Measurements from ENCODE around the gene PRKCI.
"Not testable (repeated sequence)": the region's sequence is repeated elsewhere in the genome, so short reads cannot be mapped to it uniquely, and the experiment has no call there.

Gene PRKCI

DNA sequence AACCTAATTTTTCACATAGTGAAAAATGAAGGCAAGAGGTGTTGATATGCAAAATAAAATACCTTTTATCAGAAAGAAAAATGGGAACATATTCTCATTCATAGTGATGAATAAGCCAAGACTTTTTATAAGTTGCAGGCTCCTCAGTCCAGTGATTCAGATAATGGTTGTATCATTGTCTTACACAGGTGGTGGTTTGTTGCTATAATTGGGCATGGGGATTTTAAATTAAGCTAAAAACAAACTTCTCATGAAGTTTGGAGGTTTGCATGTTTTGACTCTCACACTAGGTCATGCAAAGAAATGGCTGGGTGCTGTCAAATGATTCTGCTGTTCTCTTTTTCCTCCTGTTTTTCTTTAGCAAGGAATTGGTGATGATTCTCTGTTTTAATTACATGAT lies 74.5 kb downstream of the PRKCI start:
- DNase-seq: no peak

DNA sequence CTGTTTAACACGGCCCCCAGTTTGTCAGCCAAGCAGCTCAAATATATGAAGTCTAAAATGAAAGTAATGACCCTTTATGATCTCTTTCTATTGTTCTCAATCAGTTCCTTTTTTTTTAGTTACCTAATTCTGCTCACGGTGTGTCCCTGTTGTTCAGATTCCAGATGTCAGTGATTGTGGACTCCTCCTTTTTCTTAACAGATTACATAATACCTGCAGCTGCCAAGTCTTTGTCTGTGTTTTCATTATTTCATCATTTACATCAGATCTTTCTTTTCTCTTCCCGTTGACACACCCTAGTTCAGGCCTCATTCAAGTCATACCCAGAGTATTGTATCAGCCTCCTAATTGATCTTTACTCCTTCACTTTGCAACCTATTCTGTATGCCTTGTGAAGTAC lies 79.2 kb downstream of the PRKCI start:
- no peak for DNase-seq

DNA sequence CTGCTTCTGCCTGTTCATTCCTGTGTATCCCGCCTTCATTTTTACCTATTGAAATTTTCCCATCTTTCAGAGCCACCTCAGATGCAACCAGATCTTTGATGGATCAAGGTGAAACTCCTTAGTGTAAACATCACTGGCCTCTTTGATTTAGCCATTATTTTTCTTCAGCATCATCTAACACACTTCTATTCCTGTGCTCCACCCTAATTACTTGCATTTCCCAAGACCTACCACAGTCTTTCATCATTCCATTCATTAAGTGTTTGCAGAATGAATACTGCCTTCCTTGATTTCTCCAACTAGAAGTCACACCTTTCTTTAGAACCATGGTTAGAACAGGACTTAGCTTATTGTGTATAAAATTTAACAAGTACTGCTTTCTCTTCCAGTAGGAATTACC lies 79.8 kb downstream of the PRKCI start:
- DNase-seq: no peak

DNA sequence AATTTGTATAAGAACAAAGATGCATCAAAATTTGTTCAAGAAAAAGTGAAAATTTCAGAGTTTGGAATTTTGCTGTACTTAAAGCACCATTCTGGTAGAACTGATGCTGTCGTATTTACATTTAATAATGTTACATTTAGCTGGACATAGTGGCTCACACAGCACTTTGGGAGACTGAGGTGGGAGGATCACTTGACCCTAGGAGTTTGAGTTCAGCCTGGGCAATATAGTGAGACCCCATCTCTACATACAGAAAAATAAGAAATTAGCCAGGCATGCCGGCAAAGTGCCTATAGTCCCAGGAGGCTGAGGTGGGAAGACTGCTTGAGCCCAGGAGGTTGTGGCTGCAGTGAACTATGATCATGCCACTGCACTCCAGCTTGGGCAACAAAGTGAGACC lies 83.8 kb downstream of the PRKCI start:
- DNase-seq: no peak

DNA sequence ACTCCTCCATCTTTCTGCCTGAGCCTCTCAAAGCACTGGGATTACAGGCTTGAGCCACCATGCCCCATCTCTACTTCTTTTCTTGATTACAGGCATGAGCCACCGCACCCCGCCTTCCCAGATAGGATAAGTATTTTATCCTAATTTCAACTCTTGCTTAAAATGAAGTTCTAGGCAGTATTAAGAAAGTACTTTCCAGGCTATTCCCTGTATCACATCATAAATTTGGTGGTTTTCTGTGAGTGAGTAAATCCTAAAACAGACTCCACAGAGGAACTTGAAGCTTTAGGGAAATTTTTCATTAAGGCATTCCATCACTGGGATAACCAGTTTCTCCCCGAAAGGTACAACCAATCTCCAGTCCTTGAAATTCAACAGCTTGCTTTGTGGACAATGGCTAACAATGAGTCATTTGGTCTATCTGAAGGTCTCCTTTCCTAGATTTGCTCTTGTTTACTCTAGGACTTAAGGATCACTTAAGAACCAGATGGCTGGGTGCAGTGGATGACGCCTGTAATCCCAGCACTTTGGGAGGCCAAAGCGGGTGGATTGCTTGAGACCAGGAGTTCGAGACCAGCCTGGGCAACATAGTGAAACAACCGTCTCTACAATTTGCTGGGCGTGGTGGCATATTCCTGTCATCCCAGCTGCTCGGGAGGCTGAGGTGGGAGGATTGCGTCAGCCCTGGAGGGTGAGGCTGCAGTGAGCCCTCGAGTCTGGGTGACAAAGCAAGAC lies 85.6 kb downstream of the PRKCI start:
- no peak for DNase-seq

DNA sequence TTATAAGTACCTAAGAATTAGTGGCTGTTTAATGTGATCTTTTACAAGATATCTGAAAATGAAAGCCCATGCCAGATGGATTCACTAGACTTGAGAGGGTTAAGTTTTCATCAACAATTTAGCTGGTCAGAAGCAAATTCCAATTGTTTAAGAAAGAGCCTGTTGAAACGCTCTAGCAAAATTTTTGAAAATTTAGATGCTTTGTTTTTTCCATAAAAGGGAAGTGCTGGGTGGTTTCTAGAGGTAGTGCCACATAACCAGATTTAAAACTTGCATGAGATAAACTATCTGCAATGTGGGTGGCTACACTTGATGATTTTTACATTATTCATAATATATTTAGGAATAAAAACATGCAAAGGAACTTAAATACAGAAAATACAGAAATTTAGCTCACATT lies 86.8 kb downstream of the PRKCI start:
- no peak for DNase-seq

DNA sequence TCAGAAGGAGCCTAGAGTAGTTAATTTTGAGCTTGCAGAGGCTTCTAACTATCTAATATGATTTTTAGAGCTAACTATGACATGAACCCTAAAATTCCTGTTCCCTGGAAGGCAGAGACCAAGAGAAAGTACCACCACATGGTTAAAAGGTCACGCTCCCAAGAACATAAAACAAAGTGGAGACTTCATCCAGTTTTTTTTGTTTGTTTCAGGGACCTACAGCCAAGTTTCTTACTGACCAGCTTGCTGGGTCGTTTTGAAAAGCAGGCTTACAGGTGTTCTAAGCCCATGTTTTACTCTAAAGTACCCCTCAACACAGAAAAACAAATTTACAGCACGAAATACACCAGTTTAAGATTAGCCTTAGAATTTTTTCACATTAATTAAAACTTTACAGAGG lies 95.7 kb downstream of the PRKCI start:
- no peak for DNase-seq

DNA sequence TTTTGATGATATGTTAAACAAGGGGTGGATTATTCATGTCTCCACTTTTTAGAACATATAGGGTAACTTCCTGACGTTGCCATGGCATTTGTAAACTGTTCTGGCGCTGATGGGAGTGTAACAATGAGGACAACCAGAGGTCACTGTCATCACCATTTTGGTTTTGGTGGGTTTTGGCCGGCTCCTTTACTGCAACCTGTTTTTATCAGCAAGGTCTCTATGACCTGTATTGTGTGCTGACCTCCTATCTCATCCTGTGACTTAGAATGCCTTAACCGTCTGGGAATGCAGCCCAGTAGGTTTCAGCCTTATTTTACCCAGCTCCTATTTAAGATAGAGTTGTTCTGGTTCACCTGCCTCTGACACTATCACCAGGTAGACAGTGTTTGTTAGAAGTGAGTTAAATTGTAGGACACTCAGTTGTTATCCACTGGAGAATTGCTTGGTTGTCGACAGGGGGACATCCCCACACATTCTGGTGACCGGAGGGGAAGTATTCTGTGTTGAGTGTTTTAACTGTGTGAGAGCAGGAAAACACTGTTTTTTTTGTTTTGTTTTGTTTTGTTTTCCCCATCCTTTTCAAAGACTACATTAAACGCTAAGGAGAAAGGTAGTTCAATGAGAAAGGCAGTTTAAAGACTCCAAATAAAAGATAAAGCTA lies 98.4 kb downstream of the PRKCI start:
- DNase-seq: no peak

DNA sequence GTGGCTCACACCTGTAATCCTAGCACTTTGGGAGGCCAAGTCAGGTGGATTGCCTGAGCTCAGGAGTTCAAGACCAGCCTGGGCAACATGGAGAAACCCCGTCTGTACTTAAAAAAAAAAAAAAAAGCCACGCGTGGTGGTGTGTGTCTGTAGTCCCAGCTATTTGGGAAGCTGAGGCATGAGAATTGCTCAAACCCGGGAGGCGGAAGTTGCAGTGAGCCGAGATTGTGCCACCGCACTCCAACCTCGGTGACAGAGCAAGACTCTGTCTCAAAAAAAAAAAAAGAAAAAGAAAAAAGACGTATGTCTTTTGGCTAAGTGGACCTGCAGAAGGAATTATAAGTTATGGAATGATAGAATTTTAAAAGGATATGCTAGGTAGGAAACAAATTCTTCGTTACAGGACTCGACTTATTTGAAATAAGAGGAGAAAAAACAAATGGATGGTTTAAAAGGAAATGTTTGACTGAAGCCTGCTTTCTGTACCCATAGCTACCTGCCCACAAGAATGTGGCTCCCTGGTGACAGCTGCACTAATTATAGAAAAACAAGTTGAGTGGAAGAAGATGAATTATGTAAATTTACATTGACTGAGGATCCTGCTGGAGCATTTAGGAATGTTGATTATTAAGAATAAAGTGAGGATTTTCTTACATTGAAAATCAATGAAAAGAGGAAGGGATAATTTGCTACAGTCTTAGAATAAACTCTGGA lies 99.3 kb downstream of the PRKCI start:
- DNase-seq: no peak

DNA sequence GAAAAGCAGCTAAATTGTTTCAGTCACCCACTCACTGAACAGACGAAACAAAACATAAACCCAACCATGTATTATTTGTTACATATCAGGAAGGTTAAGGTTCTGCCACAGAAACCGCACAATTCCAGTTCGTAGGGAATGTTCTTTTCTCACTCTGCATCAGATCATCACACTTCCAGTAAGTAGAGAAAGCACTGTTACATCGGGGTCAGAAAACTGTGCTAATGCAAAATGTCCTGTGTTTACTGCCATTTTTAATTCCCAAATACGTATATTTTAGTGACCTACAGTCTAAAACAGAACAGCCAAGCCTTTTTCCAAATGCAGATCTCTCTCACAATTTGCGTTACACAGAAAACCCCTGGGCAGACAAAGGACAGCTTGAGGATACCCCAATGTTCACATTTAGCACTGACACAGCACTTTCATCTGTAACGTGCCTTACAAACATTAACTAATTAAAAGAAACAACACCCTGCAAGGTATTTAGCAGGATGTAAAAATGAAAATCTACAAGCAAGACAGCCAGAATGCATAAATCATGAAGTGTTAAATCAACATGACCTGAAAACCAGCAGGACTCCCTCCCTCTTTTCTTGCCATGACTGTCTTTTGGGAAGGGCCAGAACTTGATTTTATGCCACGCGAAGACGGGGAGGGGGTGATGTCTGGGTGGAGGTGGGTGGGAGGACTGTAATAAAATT lies 100.5 kb downstream of the PRKCI start:
- DNase-seq: no peak

DNA sequence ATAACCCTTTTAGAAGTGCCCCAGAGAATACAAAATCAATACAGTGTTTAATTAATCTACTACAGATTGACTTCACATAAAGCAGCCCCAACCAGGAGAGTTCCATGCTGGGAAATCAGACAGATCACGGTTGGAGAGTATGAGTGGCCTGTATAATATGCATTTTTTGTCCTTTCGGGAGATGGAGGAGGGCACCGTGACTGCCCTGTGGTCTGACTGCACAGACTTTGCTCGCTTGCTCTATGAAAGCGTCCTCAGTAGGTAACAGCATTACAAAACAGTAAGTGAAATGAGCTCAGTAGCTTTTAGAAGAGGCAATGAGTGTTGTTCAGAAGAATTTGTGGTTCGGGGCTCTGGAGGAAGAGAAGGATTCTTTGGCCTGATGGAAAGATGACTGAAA lies 101.1 kb downstream of the PRKCI start:
- no peak for DNase-seq

DNA sequence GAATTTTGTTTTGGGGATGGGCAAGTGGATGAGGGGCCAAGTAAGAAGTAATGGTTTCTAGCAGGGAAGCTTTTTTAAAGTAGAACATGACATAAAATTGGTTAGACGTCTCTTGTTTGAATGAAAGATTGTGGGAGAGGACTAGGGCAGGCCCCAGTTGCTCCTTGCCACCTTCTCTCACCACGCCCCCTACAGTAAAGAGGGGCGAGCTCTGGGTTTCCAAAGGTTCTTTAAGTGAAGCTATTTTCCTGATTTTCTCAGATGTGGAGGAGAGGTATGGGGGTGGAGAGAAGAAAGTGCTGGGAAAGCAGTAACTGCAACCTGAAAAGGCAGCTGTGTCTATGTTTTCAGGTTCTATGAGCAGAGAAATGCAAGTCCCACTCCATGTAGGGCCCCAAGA lies 102.7 kb downstream of the PRKCI start:
- DNase-seq: no peak

DNA sequence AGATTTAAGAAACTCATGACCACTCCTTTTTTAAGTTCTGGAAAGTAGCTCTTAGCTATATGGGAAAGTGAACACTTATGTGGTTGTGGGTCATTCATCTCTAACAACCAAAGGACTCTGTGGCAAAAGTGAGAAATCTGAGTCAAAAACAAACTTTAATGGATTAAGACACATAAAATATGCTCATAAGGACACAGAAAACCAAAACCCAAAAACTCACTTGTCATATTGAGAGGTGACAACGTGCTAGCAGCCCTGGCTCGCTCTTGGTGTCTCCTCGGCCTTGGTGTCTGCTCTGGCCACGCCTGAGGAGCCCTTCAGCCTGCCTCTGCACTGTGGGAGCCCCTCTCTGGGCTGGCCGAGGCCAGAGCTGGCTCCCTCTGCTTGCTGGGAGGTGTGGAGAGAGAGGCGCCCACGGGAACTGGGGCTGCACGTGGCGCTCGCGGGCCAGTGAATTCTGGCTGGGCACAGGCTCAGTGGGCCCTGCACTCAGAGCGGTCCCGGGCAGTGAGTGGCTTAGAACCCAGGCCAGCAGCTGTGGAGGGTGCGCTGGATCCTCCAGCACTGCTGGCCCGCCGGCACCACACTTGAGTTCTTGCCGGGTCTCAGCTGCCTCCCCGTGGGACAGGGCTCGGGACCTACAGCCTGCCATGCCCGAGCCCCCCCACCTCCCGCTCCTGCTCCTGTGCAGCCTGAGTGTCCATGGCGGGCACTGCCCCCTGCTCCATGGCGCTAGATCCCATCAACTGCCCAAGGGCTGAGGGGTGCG lies 105.0 kb downstream of the PRKCI start:
- no peak for DNase-seq

DNA sequence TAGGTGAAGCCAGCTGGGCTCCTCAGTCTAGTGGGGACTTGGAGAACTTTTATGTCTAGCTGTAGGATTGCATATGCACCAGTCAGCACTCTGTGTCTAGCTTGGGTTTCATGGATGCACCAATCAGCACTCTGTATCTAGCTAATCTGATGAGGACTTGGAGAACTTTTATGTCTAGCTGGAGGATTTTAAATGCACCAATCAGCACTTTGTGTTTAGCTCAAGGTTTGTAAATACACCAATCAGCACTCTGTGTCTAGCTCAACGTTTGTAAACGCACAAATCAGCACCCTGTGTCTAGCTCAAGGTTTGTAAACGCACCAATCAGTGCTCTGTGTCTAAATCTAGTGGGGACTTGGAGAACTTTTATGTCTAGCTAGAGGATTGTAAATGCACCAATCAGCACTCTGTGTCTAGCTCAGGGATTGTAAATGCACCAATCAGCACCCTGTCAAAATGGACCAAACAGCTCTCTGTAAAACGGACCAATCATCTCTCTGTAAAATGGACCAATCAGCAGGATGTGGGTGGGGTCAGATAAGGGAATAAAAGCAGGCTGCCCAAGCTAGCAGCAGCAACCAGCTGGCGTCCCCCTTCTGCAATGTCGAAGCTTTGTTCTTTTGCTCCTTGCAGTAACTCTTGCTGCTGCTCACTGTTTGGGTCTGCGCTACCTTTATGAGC lies 105.8 kb downstream of the PRKCI start:
- DNase-seq: not testable (repeated sequence)

DNA sequence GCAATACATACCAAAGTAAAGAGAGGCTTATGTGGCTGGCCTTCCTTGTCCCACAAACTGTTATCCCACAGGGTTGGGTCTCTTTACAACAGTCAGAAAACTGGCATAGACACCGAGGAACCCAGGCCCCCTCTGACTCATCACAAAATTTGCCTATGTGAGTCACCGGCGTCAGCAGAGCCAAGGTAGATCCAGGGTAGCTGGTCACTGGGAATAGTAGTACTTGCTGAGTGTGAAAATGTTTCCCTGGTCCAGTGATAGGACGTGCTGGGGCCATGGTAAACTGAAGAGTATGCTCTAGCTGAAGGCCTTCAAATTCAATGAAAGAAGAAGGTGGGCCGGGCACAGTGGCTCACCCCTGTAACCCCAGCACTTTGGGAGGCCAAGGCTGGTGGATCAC lies 108.1 kb downstream of the PRKCI start:
- DNase-seq: no peak

DNA sequence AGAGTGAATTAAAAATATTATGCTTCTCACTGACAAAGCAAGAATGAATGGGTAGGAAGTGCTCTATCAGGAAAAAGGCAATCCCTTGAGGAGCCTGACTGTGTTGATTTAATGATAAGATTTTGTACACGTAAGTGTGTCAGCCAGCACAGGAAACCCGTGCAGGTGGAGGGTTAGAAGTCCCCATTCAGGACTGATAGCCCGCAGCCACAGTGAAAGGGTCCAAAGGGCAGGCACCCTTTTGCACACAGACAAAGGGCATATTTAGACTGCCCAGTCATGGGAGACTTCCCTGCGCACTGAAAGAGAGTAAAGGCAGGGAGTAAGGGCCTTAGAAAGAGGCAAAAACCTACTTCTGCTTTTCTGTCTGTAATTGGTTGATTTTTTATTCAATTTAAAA lies 108.9 kb downstream of the PRKCI start:
- DNase-seq: no peak

DNA sequence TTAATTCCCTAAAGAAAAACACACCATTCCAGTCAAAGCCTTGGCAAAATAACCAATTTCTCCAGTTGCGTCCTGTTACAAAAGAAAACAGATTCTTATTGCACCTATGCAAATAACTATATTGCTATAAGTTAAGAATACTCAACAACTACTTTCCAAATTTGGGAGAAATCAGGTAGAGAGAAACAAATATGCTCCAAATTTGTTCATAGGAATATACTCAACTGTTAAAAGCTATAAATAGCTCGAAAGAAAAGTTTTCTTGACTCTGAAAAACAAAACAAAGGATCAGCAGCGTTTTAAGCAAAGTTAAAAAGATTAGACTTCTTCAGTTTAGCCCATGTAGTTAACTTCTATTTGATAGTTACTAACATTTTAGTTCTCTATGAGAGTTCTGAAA lies 115.2 kb downstream of the PRKCI start:
- DNase-seq: no peak

DNA sequence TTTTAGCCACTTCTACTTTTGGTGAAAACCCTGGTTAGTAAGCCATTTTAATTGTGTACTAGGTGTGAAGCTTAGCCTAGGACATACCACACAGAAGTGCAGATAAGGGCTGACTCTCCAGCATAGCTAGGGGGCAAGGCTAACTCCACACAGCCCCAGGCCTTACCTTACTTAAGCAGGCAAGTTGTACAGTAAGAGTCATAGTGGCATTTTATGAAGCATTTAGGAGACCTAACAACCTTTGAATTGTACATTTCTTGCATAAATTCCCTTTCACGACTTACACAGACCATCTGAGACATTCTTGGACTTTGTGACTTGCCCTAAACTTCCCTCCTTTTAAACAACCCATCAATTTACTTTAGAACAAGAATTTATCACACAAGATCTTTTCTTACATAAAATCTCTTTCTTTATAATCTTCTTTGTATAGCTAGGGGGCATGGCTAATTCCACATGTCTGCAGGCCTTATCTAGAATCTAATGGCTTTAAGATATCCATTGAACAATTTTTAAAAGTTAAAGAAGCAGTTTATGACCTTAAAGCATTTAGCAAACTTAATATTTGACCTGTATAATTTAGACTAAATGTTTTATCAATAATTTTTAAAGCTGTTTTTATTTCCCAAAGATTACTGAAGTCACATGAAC lies 116.6 kb downstream of the PRKCI start:
- no peak for DNase-seq

DNA sequence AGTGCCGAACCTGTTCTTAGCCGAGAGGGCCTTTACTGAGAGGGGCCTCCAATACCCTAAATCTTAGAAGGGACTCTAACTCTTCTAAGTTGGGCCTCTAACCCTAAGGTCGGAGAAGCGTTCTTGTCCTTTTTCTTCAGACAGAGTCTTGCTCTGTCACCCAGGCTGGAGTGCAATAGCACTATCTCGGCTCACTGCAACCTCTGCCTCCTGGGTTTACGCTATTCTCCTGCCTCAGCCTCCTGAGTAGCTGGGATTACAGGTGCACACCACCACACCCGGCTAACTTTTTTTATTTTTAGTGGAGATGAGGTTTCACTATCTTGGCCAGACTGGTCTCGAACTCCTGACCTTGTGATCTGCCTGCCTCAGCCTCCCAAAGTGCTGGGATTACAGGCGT lies 120.0 kb downstream of the PRKCI start:
- DNase-seq: not testable (repeated sequence)

DNA sequence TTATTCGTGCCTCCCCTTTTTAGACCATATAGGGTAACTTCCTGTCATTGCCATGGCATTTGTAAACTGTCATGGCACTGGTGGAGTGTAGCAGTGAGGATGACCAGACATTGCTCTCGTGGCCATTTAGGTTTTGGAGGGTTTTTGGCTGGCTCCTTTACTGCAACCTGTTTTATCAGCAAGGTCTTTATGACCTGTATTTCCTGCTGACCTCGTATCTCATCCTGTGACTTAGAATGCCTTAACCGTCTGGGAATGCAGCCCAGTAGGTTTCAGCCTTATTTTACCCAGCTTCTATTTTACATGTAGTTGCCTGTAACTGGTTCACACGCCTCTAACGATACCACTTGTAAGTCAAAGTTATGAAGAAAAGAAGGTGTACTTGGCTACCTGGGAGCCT lies 121.6 kb downstream of the PRKCI start:
- not testable (repeated sequence) for DNase-seq

DNA sequence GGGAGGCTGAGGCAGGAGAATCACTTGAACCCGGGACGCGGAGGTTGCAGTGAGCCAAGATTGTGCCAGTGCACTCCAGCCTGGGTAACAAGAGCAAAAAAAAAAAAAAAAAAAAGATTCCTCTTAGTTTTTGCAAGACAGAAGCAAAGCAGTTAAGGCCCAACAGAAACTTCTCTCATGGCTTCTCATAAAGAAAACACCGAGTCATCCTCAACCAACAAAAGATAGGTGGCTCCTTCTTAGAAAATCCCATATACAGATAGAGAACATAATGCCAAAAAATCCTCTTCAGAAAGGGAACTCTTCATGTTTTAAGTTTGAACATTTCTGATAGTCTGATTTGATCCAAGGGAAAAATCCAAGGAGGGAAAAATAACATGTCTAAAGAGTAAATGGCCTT lies 122.7 kb downstream of the PRKCI start:
- DNase-seq: no peak

Data from T-helper 2 cell (primary cell).